HCT116 (cell line): ENCODE measurements around the gene NTNG1. TPM values are rescaled to one million over a fixed set of nuclear protein-coding genes. Genes with fewer than 3 reads are reported as not detected.

Experiments
- ATAC-seq: fragments of 200-7000 bp; cut with Tn5 transposase; 2 replicates; pipeline ENCODE4 v1.9.1; 2020; ENCODE audit warnings: mild to moderate bottlenecking, moderate library complexity
- BruUV-seq: library from RNA; stranded (reverse); fragments of 400-500 nt; replicated peaks from 2 replicates; lab custom pipeline; 2021; lab: Mats Ljungman, UMichigan
- CTCF ChIA-PET: fragments of 300-600 bp; sonication (Branson Sonifier 250); formaldehyde crosslinking; loops from one replicate; lab custom pipeline; 2021; ENCODE audit warnings: antibody characterized with exemption; lab: Charles Lee
- POLR2A ChIA-PET: fragments of 300-600, 350-600 bp; sonication (Branson Sonifier 250); formaldehyde crosslinking; loops from one replicate; lab custom pipeline; 2021; ENCODE audit warnings: antibody characterized with exemption; lab: Charles Lee
- RAD21 ChIA-PET, 2 experiments: fragments of 300-600 bp; sonication (Branson Sonifier 250); formaldehyde crosslinking; loops; one replicate each; lab custom pipeline; 2023; ENCODE audit warnings: low total read pairs in 2 of 2; ENCODE audit not compliant: uncharacterized antibody in 2 of 2, unreplicated experiment in 2 of 2, low non-redundant PET in 1 of 2; lab: Charles Lee
- DNase-seq: peaks from one replicate; pipeline ENCODE4 v3.0.0-alpha.2; 2010; ENCODE audit warnings: low read depth, low spot score
- H2AFZ ChIP-seq: fragments of 200-600 bp; shearing (Covaris generic), sonication (generic); 2 replicates; pipeline ENCODE4 v1.6.1; 2017; ENCODE audit warnings: low read depth, mixed run types, mixed read lengths, antibody characterized with exemption, low read length; ENCODE audit not compliant: poor library complexity, severe bottlenecking
- H3K27ac ChIP-seq: 2 replicates; pipeline ENCODE4 v1.5.1; 2012; ENCODE audit warnings: low read depth, low read length
- H3K27me3 ChIP-seq: fragments of 200-600 bp; sonication (generic); 2 replicates; pipeline ENCODE4 v1.6.1; 2016; ENCODE audit warnings: mixed run types, low read length, mixed read lengths; ENCODE audit not compliant: insufficient read depth
- H3K36me3 ChIP-seq, 2 experiments: fragments of 200-500 bp in 1 of 2; fragments of 200-600 bp in 1 of 2; sonication (Bioruptor generic) in 1 of 2; sonication (generic) in 1 of 2; 2 replicates each; pipeline versions ENCODE4 v1.5.1 to v1.6.1; 2014 to 2016; ENCODE audit warnings: low read length in 2 of 2, inconsistent platforms in 1 of 2, mixed read lengths in 1 of 2, mixed run types in 1 of 2; ENCODE audit not compliant: insufficient read depth in 2 of 2, control insufficient read depth in 1 of 2
- H3K4me1 ChIP-seq, 2 experiments: fragments of 200-600 bp in 1 of 2; sonication (generic) in 1 of 2; 2 replicates each; pipeline versions ENCODE4 v1.5.1 to v1.6.1; 2012 to 2017; ENCODE audit warnings: low read length in 2 of 2, inconsistent platforms in 1 of 2, mild to moderate bottlenecking in 1 of 2, mixed read lengths in 1 of 2, mixed run types in 1 of 2, moderate library complexity in 1 of 2; ENCODE audit not compliant: insufficient read depth in 2 of 2, control insufficient read depth in 1 of 2
- H3K4me2 ChIP-seq: fragments of 200-600 bp; sonication (generic); 2 replicates; pipeline ENCODE4 v1.6.1; 2017; ENCODE audit warnings: mixed run types, low read length, mixed read lengths
- H3K4me3 ChIP-seq, 2 experiments: fragments of 200-600 bp in 1 of 2; sonication (generic) in 1 of 2; replicated peaks in 1 of 2; 2 replicates each; pipeline ENCODE4 v1.5.1; 2011 to 2016; ENCODE audit warnings: low read length in 2 of 2, control low read depth in 1 of 2, low read depth in 1 of 2, mild to moderate bottlenecking in 1 of 2, mixed read lengths in 1 of 2, mixed run types in 1 of 2
- H3K79me2 ChIP-seq: fragments of 200-600 bp; sonication (generic); 2 replicates; pipeline ENCODE4 v1.6.1; 2017; ENCODE audit warnings: mild to moderate bottlenecking, mixed run types, low read length, moderate library complexity, mixed read lengths; ENCODE audit not compliant: insufficient read depth
- H3K9ac ChIP-seq: fragments of 200-600 bp; sonication (generic); 2 replicates; pipeline ENCODE4 v1.6.1; 2016; ENCODE audit warnings: low read length, mixed read lengths
- H3K9me2 ChIP-seq: fragments of 200-600 bp; sonication (generic), shearing (Covaris generic); 2 replicates; pipeline ENCODE4 v1.6.1; 2017; ENCODE audit warnings: mixed run types, mild to moderate bottlenecking, moderate library complexity; ENCODE audit not compliant: insufficient read depth
- H3K9me3 ChIP-seq, 2 experiments: fragments of 200-500 bp in 1 of 2; fragments of 200-600 bp in 1 of 2; sonication (Bioruptor generic) in 1 of 2; sonication (generic) in 1 of 2; 2 replicates each; pipeline ENCODE4 v1.6.1; 2014 to 2017; ENCODE audit warnings: low read length in 2 of 2, mixed read lengths in 2 of 2, inconsistent platforms in 1 of 2, low read depth in 1 of 2, mild to moderate bottlenecking in 1 of 2, mixed run types in 1 of 2, moderate library complexity in 1 of 2; ENCODE audit not compliant: control insufficient read depth in 1 of 2, insufficient read depth in 1 of 2
- H4K20me1 ChIP-seq: fragments of 200-600 bp; sonication (generic), shearing (Covaris generic); 2 replicates; pipeline ENCODE4 v1.6.1; 2017; ENCODE audit warnings: mixed run types, mild to moderate bottlenecking, moderate library complexity; ENCODE audit not compliant: insufficient read depth
- ATF3 ChIP-seq: IDR thresholded peaks from 2 replicates; pipeline ENCODE4 v1.6.1; 2012
- CEBPB ChIP-seq: IDR thresholded peaks from 2 replicates; pipeline ENCODE4 v1.6.1; 2012; ENCODE audit warnings: low read depth
- EGR1 ChIP-seq: IDR thresholded peaks from 2 replicates; pipeline ENCODE4 v1.6.1; 2012; ENCODE audit warnings: low read depth
- ELF1 ChIP-seq: IDR thresholded peaks from 2 replicates; pipeline ENCODE4 v1.6.1; 2012; ENCODE audit warnings: low read depth, borderline replicate concordance
- EZH2 ChIP-seq: fragments of 200-600 bp; sonication (generic); IDR thresholded peaks from 2 replicates; pipeline ENCODE4 v1.6.1; 2017; ENCODE audit warnings: antibody characterized with exemption, mixed run types
- FOSL1 ChIP-seq: IDR thresholded peaks from 2 replicates; pipeline ENCODE4 v1.6.1; 2012; ENCODE audit warnings: low read depth
- JUND ChIP-seq: IDR thresholded peaks from 2 replicates; pipeline ENCODE4 v1.6.1; 2012
- MAX ChIP-seq: IDR thresholded peaks from 2 replicates; pipeline ENCODE4 v1.6.1; 2012
- SIN3A ChIP-seq: IDR thresholded peaks from 2 replicates; pipeline ENCODE4 v1.6.1; 2012; ENCODE audit warnings: low read depth
- SP1 ChIP-seq: IDR thresholded peaks from 2 replicates; pipeline ENCODE4 v1.6.1; 2012; ENCODE audit warnings: low read depth
- SRF ChIP-seq: IDR thresholded peaks from 2 replicates; pipeline ENCODE4 v1.6.1; 2012; ENCODE audit warnings: low read depth
- TCF7L2 ChIP-seq: IDR thresholded peaks from 2 replicates; pipeline ENCODE4 v1.7.0; 2011; ENCODE audit warnings: borderline replicate concordance, inconsistent platforms; ENCODE audit not compliant: insufficient read depth, insufficient read length; ENCODE audit errors: extremely low read depth
- ZBTB33 ChIP-seq: IDR thresholded peaks from 2 replicates; pipeline ENCODE4 v1.6.1; 2011; ENCODE audit warnings: mild to moderate bottlenecking, low read length, moderate library complexity; ENCODE audit not compliant: insufficient replicate concordance; ENCODE audit errors: extremely low read depth
- ZNF274 ChIP-seq: fragments of 200-500 bp; sonication (Bioruptor generic); IDR thresholded peaks from 2 replicates; pipeline ENCODE4 v1.6.1; 2014; ENCODE audit warnings: mild to moderate bottlenecking, low read depth, low read length, inconsistent platforms
- intact Hi-C: fragments of 100-400 bp; cut with micrococcal nuclease; formaldehyde crosslinking; loops from 2 replicates; pipeline ENCODE4 v1.10.0; 2022
- total RNA-seq: library from RNA; stranded (reverse); gene quantifications from one replicate; pipeline ENCODE4 v1.2.1, GENCODE V29; 2021; ENCODE audit not compliant: unreplicated experiment

NTNG1 gene
- total RNA-seq, 1 experiment from 2014 or later = not detected

- Histone ChIP-seq H3K9me2 (no peaks in the 10 kb centered on the region), H3K9ac (no peak overlapping the region), H3K9me3 (no peaks in the 10 kb centered on the region), H3K4me2 (no peak overlapping the region), H3K79me2 (no peaks in the 10 kb centered on the region), H3K36me3 (no peaks in the 10 kb centered on the region), H4K20me1 (no peaks in the 10 kb centered on the region), H3K4me1 (no peaks in the 10 kb centered on the region), H2AFZ (no peak overlapping the region), H3K4me3 (no peak overlapping the region), H3K27me3 (no peaks in the 10 kb centered on the region), H3K27ac (no peak overlapping the region)
- DNase-seq (no peak), ATAC-seq (no peak)
- CTCF ChIA-PET = no interaction called here
- BruUV-seq = no TSS peak
- POLR2A ChIA-PET = no interaction called here
- TF ChIP-seq ZBTB33 (no peak), ATF3 (no peak), SIN3A (no peak), JUND (no peak), ELF1 (no peak), TCF7L2 (no peak), SP1 (no peak), ZNF274 (no peak), FOSL1 (no peak), CEBPB (no peak), SRF (no peak), EZH2 (no peak), MAX (no peak), EGR1 (no peak)
- RAD21 ChIA-PET = no interaction called here
- intact Hi-C loops = no loop called here
Measured at GRCh38 chr1:107098961-107099360, 41.9 kb upstream of the NTNG1 start.
